ENCODE measurements around the gene AKAP13. TPM values are rescaled to one million over a fixed set of nuclear protein-coding genes. Genes with fewer than 3 reads are reported as not detected.

Gene AKAP13
- total RNA-seq, 1 donor from 2014 or later = 114 TPM

DNA sequence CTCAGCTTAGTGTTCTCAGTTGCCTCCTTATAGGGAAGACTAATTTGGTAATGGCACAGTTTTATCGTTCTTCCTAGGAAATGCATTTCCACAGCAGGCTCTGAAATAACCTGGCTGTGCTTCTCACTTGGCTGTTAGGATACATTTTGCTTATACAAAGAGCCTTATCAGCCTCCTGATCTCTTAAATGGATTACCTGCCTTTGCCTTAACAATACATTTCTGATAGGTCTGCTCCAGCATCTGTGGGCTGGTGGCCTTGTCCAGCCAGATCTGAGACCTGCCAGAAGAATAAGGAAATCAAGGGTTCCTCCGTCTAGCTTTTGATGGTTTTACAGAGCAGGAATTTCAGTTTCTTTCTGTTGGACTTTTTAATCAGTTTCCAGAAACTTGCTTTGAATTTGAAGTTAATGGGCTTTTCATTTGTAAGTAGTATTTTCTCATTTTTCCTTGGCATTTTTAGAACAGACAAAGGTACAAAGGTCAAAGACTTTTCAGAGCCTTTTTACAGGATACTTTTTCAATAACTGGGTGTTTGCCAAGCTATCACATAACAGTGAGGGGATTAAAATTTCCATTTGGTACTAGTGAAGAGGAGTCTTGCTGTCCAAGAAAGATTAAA, 116.3 kb downstream of the AKAP13 start:
- Mint-ChIP-seq H3K36me3 (ENCODE audit: insufficient read depth) (no peaks in the 10 kb centered on the region), H3K4me1 (ENCODE audit: low read depth) (peaks cover 39% of the 10 kb centered on the region), H3K27ac (peak overlapping the region; percentile 75), H3K9me3 (ENCODE audit: low read depth) (no peaks in the 10 kb centered on the region), H3K4me3 (ENCODE audit: low read depth) (no peak overlapping the region), H3K27me3 (no peaks in the 10 kb centered on the region)
- TF ChIP-seq CTCF (IDR thresholded peaks at IDR 0.05; ENCODE audit: unreplicated experiment) = no peak
- DNase-seq (ENCODE audit: low spot score, unreplicated experiment) = no peak

DNA sequence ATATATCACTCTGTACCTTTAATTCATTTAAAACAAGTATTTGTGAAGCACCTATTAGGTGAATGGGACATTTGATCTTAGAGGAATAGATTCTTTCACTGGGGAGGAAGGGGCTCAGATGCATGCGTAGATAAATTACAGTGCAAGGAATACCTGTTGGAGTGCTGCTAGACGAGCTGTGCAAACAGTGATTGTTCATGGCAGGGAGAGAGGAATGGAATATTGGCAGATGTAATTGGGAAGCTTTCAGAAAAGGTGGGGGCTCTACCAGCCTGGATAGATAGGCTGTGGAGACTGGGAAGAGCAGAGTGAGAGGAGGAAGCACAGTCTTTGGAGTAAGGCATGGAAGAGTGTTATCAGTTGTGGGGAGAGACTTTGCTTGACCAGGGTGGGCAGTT, 116.8 kb downstream of the AKAP13 start:
- no peak for TF ChIP-seq CTCF (IDR thresholded peaks at IDR 0.05; ENCODE audit: unreplicated experiment)
- Mint-ChIP-seq H3K36me3 (ENCODE audit: insufficient read depth) (no peaks in the 10 kb centered on the region), H3K9me3 (ENCODE audit: low read depth) (no peaks in the 10 kb centered on the region), H3K4me3 (ENCODE audit: low read depth) (no peak overlapping the region), H3K27ac (no peak overlapping the region), H3K4me1 (ENCODE audit: low read depth) (peaks cover 39% of the 10 kb centered on the region), H3K27me3 (no peaks in the 10 kb centered on the region)
- no peak for DNase-seq (ENCODE audit: low spot score, unreplicated experiment)

DNA sequence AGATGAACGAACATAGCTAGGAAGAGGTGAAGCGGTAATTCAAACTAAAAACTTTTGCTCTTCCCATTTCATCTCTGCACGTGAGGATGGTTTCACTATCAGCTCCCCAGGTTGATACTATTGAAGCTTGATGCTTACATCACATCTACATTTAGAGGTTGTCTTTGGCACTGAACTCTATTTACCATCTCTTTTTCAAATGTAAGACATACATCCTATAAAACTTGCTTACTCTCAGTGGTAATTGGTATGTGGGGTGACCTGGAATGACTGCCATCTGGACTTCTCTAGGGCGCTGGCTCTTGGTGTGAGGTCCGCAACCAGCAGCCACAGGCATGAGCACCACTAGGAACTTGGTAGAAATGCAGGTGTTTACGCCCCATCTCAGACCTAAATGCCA, 118.1 kb downstream of the AKAP13 start:
- no peak overlapping the region for H3K4me3 Mint-ChIP-seq (ENCODE audit: low read depth)
- H3K36me3 Mint-ChIP-seq (ENCODE audit: insufficient read depth) = no peaks in the 10 kb centered on the region
- peaks cover 41% of the 10 kb centered on the region for H3K4me1 Mint-ChIP-seq (ENCODE audit: low read depth)

DNA sequence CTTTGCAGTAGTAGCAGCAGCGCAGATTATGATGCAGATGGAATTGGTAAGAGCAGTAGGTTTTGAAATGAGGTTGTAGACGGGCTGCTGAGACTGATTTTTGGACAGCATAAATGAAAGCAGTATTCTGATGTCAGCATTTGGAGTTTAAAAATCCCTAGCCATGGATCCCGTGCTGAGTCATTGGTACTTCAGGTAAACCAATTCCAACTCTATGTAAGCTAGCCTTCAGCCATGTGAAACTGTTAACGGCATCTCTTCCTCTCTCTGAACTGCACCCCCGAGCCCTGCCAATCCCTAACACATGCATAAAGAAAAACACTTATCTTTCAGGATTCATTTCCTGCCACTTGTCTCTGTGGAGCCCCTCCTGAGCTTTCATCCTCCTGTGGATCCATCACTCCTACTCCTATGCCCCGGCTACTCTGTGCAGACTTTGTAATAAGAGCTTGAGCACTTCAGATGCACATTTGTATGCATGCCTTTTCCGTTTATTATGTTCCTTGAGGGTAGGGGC, 119.0 kb downstream of the AKAP13 start:
- Mint-ChIP-seq H3K9me3 (ENCODE audit: low read depth) (no peaks in the 10 kb centered on the region), H3K36me3 (ENCODE audit: insufficient read depth) (no peaks in the 10 kb centered on the region), H3K27me3 (no peaks in the 10 kb centered on the region), H3K4me1 (ENCODE audit: low read depth) (peaks cover 40% of the 10 kb centered on the region), H3K27ac (no peak overlapping the region), H3K4me3 (ENCODE audit: low read depth) (no peak overlapping the region)
- no peak for TF ChIP-seq CTCF (IDR thresholded peaks at IDR 0.05; ENCODE audit: unreplicated experiment)
- DNase-seq (ENCODE audit: low spot score, unreplicated experiment) = no peak

More for the DNA sequence above, 118.1 kb downstream of the AKAP13 start:
- Mint-ChIP-seq H3K27me3 (no peaks in the 10 kb centered on the region), H3K27ac (no peak overlapping the region), H3K9me3 (ENCODE audit: low read depth) (no peaks in the 10 kb centered on the region)
- no peak for DNase-seq (ENCODE audit: low spot score, unreplicated experiment)
- no peak for TF ChIP-seq CTCF (IDR thresholded peaks at IDR 0.05; ENCODE audit: unreplicated experiment)

GRCh38 chr15:85500060-85500708, 119.8 kb downstream of the AKAP13 start:
- no peak overlapping the region for H3K27ac Mint-ChIP-seq
- no peaks in the 10 kb centered on the region for H3K27me3 Mint-ChIP-seq
- DNase-seq (ENCODE audit: low spot score, unreplicated experiment) = no peak
- H3K4me3 Mint-ChIP-seq (ENCODE audit: low read depth) = no peak overlapping the region
- H3K36me3 Mint-ChIP-seq (ENCODE audit: insufficient read depth) = no peaks in the 10 kb centered on the region
- peaks cover 42% of the 10 kb centered on the region for H3K4me1 Mint-ChIP-seq (ENCODE audit: low read depth)
- TF ChIP-seq CTCF (IDR thresholded peaks at IDR 0.05; ENCODE audit: unreplicated experiment) = no peak
- H3K9me3 Mint-ChIP-seq (ENCODE audit: low read depth) = no peaks in the 10 kb centered on the region

All from progenitor cell of endocrine pancreas (in vitro differentiated cells).